CD4-positive, alpha-beta memory T cell (primary cell): Measurements from ENCODE around the gene TDRD1. TPM values are rescaled to one million over a fixed set of nuclear protein-coding genes. Genes with fewer than 3 reads are reported as not detected.

Experiments
- CTCF ChIA-PET: fragments of 350-600 bp; sonication (Branson Sonifier 250); formaldehyde crosslinking; loops from one replicate; lab custom pipeline; 2021; ENCODE audit warnings: inconsistent platforms; ENCODE audit not compliant: partially characterized antibody; lab: Charles Lee
- POLR2A ChIA-PET: fragments of 350-600 bp; sonication (Branson Sonifier 250); formaldehyde crosslinking; loops from one replicate; lab custom pipeline; 2021; ENCODE audit not compliant: partially characterized antibody; lab: Charles Lee
- DNase-seq, 5 donors: peaks; one replicate each; pipeline versions ENCODE4 v3.0.0 to v3.0.0-alpha.2; 2020 to 2022; ENCODE audit warnings: mixed read lengths in 1 of 5
- H3K27ac ChIP-seq: one replicate; pipeline ENCODE4 v1.7.0; 2013; ENCODE audit warnings: low read depth, low read length
- H3K27me3 ChIP-seq: 2 replicates; pipeline ENCODE4 v1.7.0; 2013; ENCODE audit warnings: mild to moderate bottlenecking, low read length, moderate library complexity; ENCODE audit not compliant: insufficient read depth
- H3K36me3 ChIP-seq: 2 replicates; pipeline ENCODE4 v1.7.0; 2013; ENCODE audit warnings: mild to moderate bottlenecking, low read length, moderate library complexity; ENCODE audit not compliant: insufficient read depth
- H3K4me1 ChIP-seq: 2 replicates; pipeline ENCODE4 v1.7.0; 2013; ENCODE audit warnings: mild to moderate bottlenecking, low read length, moderate library complexity; ENCODE audit not compliant: insufficient read depth
- H3K4me3 ChIP-seq, 2 donors: one replicate each; pipeline ENCODE4 v1.7.0; 2013; ENCODE audit warnings: low read length in 2 of 2, mild to moderate bottlenecking in 1 of 2
- H3K9me3 ChIP-seq, 2 donors: one replicate each; pipeline ENCODE4 v1.7.0; 2013; ENCODE audit warnings: low read length in 2 of 2, control low read depth in 1 of 2; ENCODE audit not compliant: control insufficient read depth in 1 of 2
- H3K27ac Mint-ChIP-seq, 7 donors: one replicate each; pipeline ENCODE4 v1.8.0; 2020 to 2021; ENCODE audit warnings: mixed read lengths in 7 of 7, mild to moderate bottlenecking in 6 of 7, inconsistent platforms in 3 of 7, moderate library complexity in 3 of 7
- H3K27me3 Mint-ChIP-seq, 2 donors: one replicate each; pipeline ENCODE4 v1.8.0; 2020 to 2021; ENCODE audit warnings: mixed read lengths in 2 of 2
- H3K36me3 Mint-ChIP-seq, 2 donors: one replicate each; pipeline ENCODE4 v1.8.0; 2020 to 2021; ENCODE audit warnings: mixed read lengths in 2 of 2, inconsistent platforms in 1 of 2, mild to moderate bottlenecking in 1 of 2
- H3K4me1 Mint-ChIP-seq, 4 donors: one replicate each; pipeline ENCODE4 v1.8.0; 2020 to 2021; ENCODE audit warnings: mixed read lengths in 4 of 4, mild to moderate bottlenecking in 1 of 4
- H3K4me3 Mint-ChIP-seq, 8 donors: one replicate each; pipeline ENCODE4 v1.8.0; 2020 to 2021; ENCODE audit warnings: mixed read lengths in 8 of 8, mild to moderate bottlenecking in 7 of 8, moderate library complexity in 6 of 8, inconsistent platforms in 3 of 8
- H3K9me3 Mint-ChIP-seq, 8 donors: one replicate each; pipeline ENCODE4 v1.8.0; 2020 to 2021; ENCODE audit warnings: mixed read lengths in 8 of 8, mild to moderate bottlenecking in 5 of 8, inconsistent platforms in 3 of 8, moderate library complexity in 1 of 8
- intact Hi-C: fragments of 100-400 bp; cut with micrococcal nuclease; formaldehyde crosslinking; loops from one replicate; pipeline ENCODE4 v1.15.1; 2023
- polyA plus RNA-seq, 2 donors: library from polyadenylated mRNA; unstranded; fragments of 300-500 nt; fragmentation: Illumina TruSeq; gene quantifications; one replicate each; pipeline ENCODE4 v1.2.3, GENCODE V29; 2021
- total RNA-seq, 2 experiments: library from RNA; stranded (reverse); gene quantifications; one replicate each; pipeline ENCODE4 v1.2.3, GENCODE V29; 2021

The TDRD1 gene
- total and polyA plus RNA-seq, 4 experiments from 2014 or later: 0.05 to 0.41 (median 0.39) TPM; not detected in 1

DNA sequence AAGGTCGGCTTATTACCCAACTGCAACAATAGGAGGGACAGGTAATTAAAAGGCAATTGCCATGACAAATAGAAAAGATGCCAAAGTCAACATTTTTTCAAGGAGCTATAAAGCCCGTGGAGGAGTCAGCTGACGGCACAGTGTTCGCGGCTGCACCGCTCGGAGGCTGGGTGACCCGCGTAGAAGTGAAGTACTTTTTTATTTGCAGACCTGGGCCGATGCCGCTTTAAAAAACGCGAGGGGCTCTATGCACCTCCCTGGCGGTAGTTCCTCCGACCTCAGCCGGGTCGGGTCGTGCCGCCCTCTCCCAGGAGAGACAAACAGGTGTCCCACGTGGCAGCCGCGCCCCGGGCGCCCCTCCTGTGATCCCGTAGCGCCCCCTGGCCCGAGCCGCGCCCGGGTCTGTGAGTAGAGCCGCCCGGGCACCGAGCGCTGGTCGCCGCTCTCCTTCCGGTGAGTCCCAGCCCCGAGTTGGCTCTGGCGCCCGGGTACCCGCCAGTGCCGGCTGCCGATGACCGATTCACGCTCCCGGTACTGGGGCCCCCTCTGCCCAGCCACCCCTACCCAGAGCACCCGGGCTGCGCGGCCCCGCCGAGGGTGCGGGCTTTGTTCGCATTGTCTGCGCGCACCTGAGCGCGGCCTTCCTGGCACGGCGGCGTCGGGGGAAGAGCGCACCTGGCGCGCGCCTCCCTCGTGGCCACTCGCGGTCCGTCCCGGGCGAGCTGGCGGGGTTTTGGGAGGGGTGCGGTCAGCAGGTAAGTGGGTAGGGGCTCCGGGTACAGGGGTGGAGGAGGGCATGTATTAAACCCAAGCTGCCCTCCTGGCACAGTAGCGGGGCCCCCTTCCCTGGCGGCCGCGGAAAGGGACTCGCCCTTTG, 60.2 kb downstream of the TDRD1 start, which contains the start of gene VWA2:
VWA2 (plus strand) TSS at position 138 of the 877 bp plus-strand sequence. CDS start 9,460 bp downstream, outside the sequence.
- Histone ChIP-seq H3K4me1 (no peaks in the 10 kb centered on the region), H3K27me3 (peaks cover 27% of the 10 kb centered on the region), H3K4me3 (no peak within 1 kb of the TSS), H3K9me3 (no peaks in the 10 kb centered on the region), H3K36me3 (no peaks in the 10 kb centered on the region), H3K27ac (no peak within 1 kb of the TSS)
- peak in 2 of 5 donors; percentile 1 to 5 for DNase-seq
- intact Hi-C loops: loop anchor here (5.0 kb wide), 1 partner anchor 442 kb away; no protein-coding TSS in a partner anchor
- Mint-ChIP-seq H3K27me3 (peaks cover 46 to 50% of the 10 kb centered on the region in 2 donors), H3K4me3 (peak within 1 kb of the TSS in 7 of 8 donors; percentile 25 to 69 (median 47)), H3K27ac (no peak within 1 kb of the TSS), H3K9me3 (no peaks in the 10 kb centered on the region), H3K36me3 (no peaks in the 10 kb centered on the region), H3K4me1 (peaks cover 0 to 10% (median 7%) of the 10 kb centered on the region in 4 donors)
- ChIA-PET POLR2A (no interaction called here), CTCF (interaction anchor here (1.2 kb wide), 1 partner anchor 65 kb away, joined by 3 read pairs; no protein-coding TSS in a partner anchor)

DNA sequence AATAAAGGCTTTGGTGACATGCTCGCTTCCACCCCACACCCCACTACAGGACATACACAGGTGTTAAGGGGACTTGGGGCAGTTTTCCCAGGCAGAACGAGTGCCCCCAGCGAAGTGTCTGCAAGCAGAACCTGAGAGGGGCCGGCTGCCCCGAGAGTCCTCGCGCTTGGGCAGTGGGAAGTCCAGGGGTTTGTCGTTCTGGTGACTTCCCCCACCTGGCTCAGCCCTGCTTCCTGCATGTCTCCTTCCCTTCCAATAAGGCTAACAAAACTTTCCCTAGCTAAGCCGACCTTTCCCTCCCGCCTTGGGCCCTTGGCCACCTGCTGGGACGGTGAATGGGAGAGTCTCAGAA, 60.8 kb downstream of the TDRD1 start:
- CTCF ChIA-PET: interaction anchor here (1.2 kb wide), 1 partner anchor 64 kb away, joined by 3 read pairs; no protein-coding TSS in a partner anchor
- POLR2A ChIA-PET: no interaction called here
- Mint-ChIP-seq H3K36me3 (no peaks in the 10 kb centered on the region), H3K27me3 (peaks cover 44 to 53% of the 10 kb centered on the region in 2 donors), H3K9me3 (no peaks in the 10 kb centered on the region), H3K27ac (no peak overlapping the region), H3K4me3 (peak overlapping the region in 2 of 8 donors; percentile 1 to 31), H3K4me1 (peaks cover 0 to 10% (median 7%) of the 10 kb centered on the region in 4 donors)
- intact Hi-C loops: loop anchor here (5.0 kb wide), 1 partner anchor 443 kb away; no protein-coding TSS in a partner anchor
- no peak overlapping the region for H3K4me3 ChIP-seq
- H3K4me1 ChIP-seq: no peaks in the 10 kb centered on the region
- H3K36me3 ChIP-seq: no peaks in the 10 kb centered on the region
- no peaks in the 10 kb centered on the region for H3K9me3 ChIP-seq
- no peak for DNase-seq
- H3K27me3 ChIP-seq: peaks cover 26% of the 10 kb centered on the region
- no peak overlapping the region for H3K27ac ChIP-seq

DNA sequence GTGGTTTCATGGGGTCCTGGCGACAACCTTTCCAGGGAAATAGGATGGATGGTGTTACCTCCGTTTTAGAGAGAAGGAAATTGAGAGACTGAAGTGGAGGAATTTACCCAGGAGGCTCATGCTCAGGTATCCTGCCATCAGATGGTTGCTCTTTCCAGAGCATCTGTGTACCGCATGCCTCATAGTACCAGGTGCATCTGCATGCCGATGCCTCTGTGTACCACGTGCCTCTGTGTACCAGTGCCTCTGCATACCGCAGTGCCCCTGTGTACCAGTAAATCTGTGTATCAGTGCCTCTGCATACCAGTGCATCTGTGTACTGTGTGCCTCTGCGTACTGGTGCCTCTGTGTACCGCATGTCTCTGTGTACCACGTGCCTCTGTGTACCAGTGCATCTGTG, 63.1 kb downstream of the TDRD1 start:
- intact Hi-C loops: no loop called here
- Histone ChIP-seq H3K27me3 (peaks cover 16% of the 10 kb centered on the region), H3K9me3 (no peaks in the 10 kb centered on the region), H3K36me3 (no peaks in the 10 kb centered on the region), H3K27ac (no peak overlapping the region), H3K4me3 (no peak overlapping the region), H3K4me1 (no peaks in the 10 kb centered on the region)
- Mint-ChIP-seq H3K27me3 (peaks cover 39 to 44% of the 10 kb centered on the region in 2 donors), H3K36me3 (no peaks in the 10 kb centered on the region), H3K4me3 (no peak overlapping the region), H3K4me1 (peaks cover 0 to 10% (median 8%) of the 10 kb centered on the region in 4 donors), H3K9me3 (no peaks in the 10 kb centered on the region), H3K27ac (no peak overlapping the region)
- ChIA-PET CTCF (no interaction called here), POLR2A (no interaction called here)
- DNase-seq: no peak

DNA sequence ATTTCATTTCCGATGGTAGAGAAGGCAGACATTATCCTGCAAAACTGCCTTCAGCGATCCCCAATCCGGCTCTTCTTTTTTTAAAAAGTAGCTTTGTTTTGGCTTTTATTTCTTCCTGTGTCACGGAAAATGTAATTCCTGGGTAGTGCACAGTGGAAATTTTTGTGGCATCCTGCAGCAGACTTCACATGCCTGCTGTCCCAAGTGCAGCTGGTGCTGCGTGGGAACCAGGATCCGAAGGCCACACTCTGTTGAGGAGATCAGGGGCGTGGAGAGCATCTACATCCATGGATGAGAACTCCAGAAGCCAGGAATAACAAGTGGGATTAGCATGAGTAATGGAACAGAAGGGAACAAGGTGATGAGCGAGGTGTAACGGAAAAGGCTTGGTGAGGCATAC, 64.5 kb downstream of the TDRD1 start:
- Histone ChIP-seq H3K27ac (no peak overlapping the region), H3K36me3 (no peaks in the 10 kb centered on the region), H3K27me3 (peaks cover 10% of the 10 kb centered on the region), H3K4me1 (no peaks in the 10 kb centered on the region), H3K4me3 (no peak overlapping the region), H3K9me3 (no peaks in the 10 kb centered on the region)
- H3K36me3 Mint-ChIP-seq: no peaks in the 10 kb centered on the region
- H3K9me3 Mint-ChIP-seq: no peaks in the 10 kb centered on the region
- DNase-seq: no peak
- intact Hi-C loops: no loop called here
- peaks cover 0 to 10% (median 8%) of the 10 kb centered on the region in 4 donors for H3K4me1 Mint-ChIP-seq
- peaks cover 33 to 38% of the 10 kb centered on the region in 2 donors for H3K27me3 Mint-ChIP-seq
- ChIA-PET POLR2A (no interaction called here), CTCF (no interaction called here)
- no peak overlapping the region for H3K27ac Mint-ChIP-seq
- H3K4me3 Mint-ChIP-seq: no peak overlapping the region

DNA sequence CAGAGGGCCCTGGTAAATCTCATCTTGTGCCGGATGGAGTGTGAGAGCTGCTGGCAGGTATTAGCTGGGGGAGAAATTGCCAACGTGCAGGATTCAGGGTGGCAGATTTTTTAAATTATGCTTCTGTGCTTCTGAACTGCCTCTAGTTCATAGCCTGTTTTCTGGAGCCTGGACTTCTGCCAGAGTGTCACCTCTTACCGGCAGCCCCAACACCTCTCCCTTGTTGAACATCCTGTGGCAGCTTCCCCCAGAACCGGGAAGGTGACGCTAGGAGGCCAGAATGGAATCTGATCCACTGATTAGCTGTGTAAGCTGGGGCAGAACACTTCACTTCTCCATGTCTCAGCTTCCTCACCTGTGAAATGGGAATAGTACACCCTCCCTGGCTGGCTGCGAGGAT, 65.0 kb downstream of the TDRD1 start:
- ChIA-PET POLR2A (no interaction called here), CTCF (no interaction called here)
- Histone ChIP-seq H3K27ac (no peak overlapping the region), H3K36me3 (no peaks in the 10 kb centered on the region), H3K4me1 (no peaks in the 10 kb centered on the region), H3K4me3 (no peak overlapping the region), H3K27me3 (peaks cover 5% of the 10 kb centered on the region), H3K9me3 (no peaks in the 10 kb centered on the region)
- intact Hi-C loops: no loop called here
- Mint-ChIP-seq H3K4me1 (peaks cover 0 to 6% (median 5%) of the 10 kb centered on the region in 4 donors), H3K36me3 (no peaks in the 10 kb centered on the region), H3K9me3 (no peaks in the 10 kb centered on the region), H3K27ac (no peak overlapping the region), H3K4me3 (no peak overlapping the region), H3K27me3 (peaks cover 31 to 35% of the 10 kb centered on the region in 2 donors)
- DNase-seq: no peak

DNA sequence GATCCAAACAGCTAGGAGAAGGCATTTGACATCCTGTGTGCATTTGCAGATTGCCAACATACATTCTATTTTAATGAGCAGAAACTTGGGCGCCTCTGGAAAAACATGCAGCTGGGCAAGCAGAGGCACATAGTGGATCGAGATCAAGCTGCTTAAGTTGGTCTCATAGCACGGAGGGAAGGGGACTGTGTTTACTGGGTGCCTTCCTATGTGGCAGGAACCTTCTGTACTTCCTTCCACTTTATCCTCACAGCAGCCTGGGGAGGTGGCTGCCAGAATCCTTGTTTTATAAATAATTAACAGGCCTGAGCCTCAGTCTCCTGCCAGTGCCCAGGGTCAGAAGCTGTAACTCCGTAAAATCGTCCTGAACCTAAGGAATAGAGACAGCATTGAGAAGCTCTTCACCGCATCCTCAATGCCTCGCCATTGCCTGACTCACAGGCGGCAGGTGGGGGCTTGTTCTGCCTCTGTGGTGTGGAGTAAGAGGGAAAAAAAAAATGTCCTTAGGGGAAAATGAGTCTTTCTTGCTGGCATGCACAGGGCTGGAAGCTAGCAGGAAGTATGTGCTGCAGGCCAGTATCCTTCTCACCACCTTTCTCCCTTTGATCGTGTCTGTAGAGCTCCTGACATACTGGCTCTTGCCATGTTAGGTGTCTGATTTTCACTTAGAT, 66.1 kb downstream of the TDRD1 start:
- no peak for DNase-seq
- intact Hi-C loops: no loop called here
- Histone ChIP-seq H3K9me3 (no peaks in the 10 kb centered on the region), H3K4me1 (no peaks in the 10 kb centered on the region), H3K27ac (no peak overlapping the region), H3K27me3 (peaks cover 5% of the 10 kb centered on the region), H3K36me3 (no peaks in the 10 kb centered on the region), H3K4me3 (no peak overlapping the region)
- Mint-ChIP-seq H3K9me3 (no peaks in the 10 kb centered on the region), H3K36me3 (no peaks in the 10 kb centered on the region), H3K4me1 (peaks cover 0 to 5% (median 4%) of the 10 kb centered on the region in 4 donors), H3K27ac (no peak overlapping the region), H3K27me3 (peaks cover 30 to 35% of the 10 kb centered on the region in 2 donors), H3K4me3 (no peak overlapping the region)
- CTCF ChIA-PET: interaction anchor here (0.6 to 1.3 kb wide), 2 partner anchors 9 to 10 kb away, joined by 4 to 6 read pairs; no protein-coding TSS in a partner anchor
- POLR2A ChIA-PET: no interaction called here
